Gastrocnemius medialis (tissue), 4 donors: ENCODE results near the gene VEGFA.

Experiments used
- CTCF ChIP-seq, 5 experiments: fragments of 450-650 bp in 3 of 5; fragments of 200-600 bp in 2 of 5; sonication (generic) in 2 of 5; IDR thresholded peaks in 4 of 5; conservative IDR thresholded peaks in 1 of 5; 1 replicate in 4 of 5; 2 replicates in 1 of 5; pipeline ENCODE4 v1.5.1; 2016 to 2019; ENCODE audit warnings: antibody characterized with exemption in 5 of 5, mild to moderate bottlenecking in 3 of 5, moderate library complexity in 3 of 5
- POLR2A ChIP-seq, 2 donors: fragments of 450-650 bp; IDR thresholded peaks; one replicate each; pipeline ENCODE4 v1.6.1; 2017; ENCODE audit warnings: antibody characterized with exemption in 2 of 2, mild to moderate bottlenecking in 2 of 2, moderate library complexity in 2 of 2

GRCh38 chr6:43747784-43748183 is 22.2 kb upstream of the VEGFA start:
- no peak for TF ChIP-seq CTCF (IDR thresholded peaks at IDR 0.05 in 4 of 5, conservative IDR thresholded peaks at IDR 0.05 in 1 of 5)
- no peak for TF ChIP-seq POLR2A (IDR thresholded peaks at IDR 0.05)
